Measurements from ENCODE around the gene DHX40.

DNA sequence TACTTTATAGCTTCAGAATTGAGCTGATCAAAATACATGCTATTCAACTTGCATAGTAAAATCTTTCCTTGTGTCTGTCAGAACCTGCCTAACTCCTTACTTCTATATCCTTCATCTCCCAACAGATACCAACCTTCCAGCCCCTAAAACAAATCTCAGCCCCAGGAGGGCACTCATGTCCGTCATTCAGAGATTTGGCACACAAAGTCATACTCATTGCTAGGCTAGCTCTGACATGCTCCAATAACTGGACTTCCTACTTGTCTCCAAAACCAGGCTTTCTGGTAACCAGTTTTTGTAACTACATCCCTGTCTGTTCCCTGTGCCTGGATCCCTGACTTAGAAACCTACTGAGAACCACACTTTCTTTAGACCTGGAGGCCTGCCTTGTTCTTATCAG lies 37.5 kb upstream of the DHX40 start:
- TF ChIP-seq, protein P1, sequence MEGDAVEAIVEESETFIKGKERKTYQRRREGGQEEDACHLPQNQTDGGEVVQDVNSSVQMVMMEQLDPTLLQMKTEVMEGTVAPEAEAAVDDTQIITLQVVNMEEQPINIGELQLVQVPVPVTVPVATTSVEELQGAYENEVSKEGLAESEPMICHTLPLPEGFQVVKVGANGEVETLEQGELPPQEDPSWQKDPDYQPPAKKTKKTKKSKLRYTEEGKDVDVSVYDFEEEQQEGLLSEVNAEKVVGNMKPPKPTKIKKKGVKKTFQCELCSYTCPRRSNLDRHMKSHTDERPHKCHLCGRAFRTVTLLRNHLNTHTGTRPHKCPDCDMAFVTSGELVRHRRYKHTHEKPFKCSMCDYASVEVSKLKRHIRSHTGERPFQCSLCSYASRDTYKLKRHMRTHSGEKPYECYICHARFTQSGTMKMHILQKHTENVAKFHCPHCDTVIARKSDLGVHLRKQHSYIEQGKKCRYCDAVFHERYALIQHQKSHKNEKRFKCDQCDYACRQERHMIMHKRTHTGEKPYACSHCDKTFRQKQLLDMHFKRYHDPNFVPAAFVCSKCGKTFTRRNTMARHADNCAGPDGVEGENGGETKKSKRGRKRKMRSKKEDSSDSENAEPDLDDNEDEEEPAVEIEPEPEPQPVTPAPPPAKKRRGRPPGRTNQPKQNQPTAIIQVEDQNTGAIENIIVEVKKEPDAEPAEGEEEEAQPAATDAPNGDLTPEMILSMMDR (IDR thresholded peaks at IDR 0.05): no peak
- no peak for TF ChIP-seq POLR2AphosphoS5 (IDR thresholded peaks at IDR 0.05; ENCODE audit: low read depth, low read length)
